ENCODE measurements around the gene NRXN3.

NRXN3 gene

GRCh38 chr14:79253576-79253975, 1083.4 kb downstream of the NRXN3 start:
- no peak overlapping the region for H3K9ac ChIP-seq (ENCODE audit: low read length)
- H3K4me1 ChIP-seq (ENCODE audit: control insufficient read depth, insufficient read depth, low read length): no peaks in the 10 kb centered on the region
- no peak overlapping the region for H3K4me3 ChIP-seq (ENCODE audit: low read length)
- no peaks in the 10 kb centered on the region for H3K9me3 ChIP-seq (ENCODE audit: control insufficient read depth, low read length)
- no peaks in the 10 kb centered on the region for H3K27me3 ChIP-seq (ENCODE audit: control insufficient read depth, insufficient read depth, low read length)
- H3K36me3 ChIP-seq (ENCODE audit: control insufficient read depth, insufficient read depth, low read length): no peaks in the 10 kb centered on the region

GRCh38 chr14:79254069-79254775, 1084.0 kb downstream of the NRXN3 start:
- Histone ChIP-seq H3K9me3 (ENCODE audit: control insufficient read depth, low read length) (no peaks in the 10 kb centered on the region), H3K4me1 (ENCODE audit: control insufficient read depth, insufficient read depth, low read length) (no peaks in the 10 kb centered on the region), H3K4me3 (ENCODE audit: low read length) (no peak overlapping the region), H3K9ac (ENCODE audit: low read length) (no peak overlapping the region), H3K36me3 (ENCODE audit: control insufficient read depth, insufficient read depth, low read length) (no peaks in the 10 kb centered on the region), H3K27me3 (ENCODE audit: control insufficient read depth, insufficient read depth, low read length) (no peaks in the 10 kb centered on the region)

- Histone ChIP-seq H3K9ac (ENCODE audit: low read length) (no peak overlapping the region), H3K9me3 (ENCODE audit: control insufficient read depth, low read length) (no peaks in the 10 kb centered on the region), H3K4me1 (ENCODE audit: control insufficient read depth, insufficient read depth, low read length) (no peaks in the 10 kb centered on the region), H3K36me3 (ENCODE audit: control insufficient read depth, insufficient read depth, low read length) (no peaks in the 10 kb centered on the region), H3K4me3 (ENCODE audit: low read length) (no peak overlapping the region), H3K27me3 (ENCODE audit: control insufficient read depth, insufficient read depth, low read length) (no peaks in the 10 kb centered on the region)
Measured at GRCh38 chr14:79256380-79256779, 1086.2 kb downstream of the NRXN3 start.

GRCh38 chr14:79260406-79260805, 1090.2 kb downstream of the NRXN3 start:
- Histone ChIP-seq H3K36me3 (ENCODE audit: control insufficient read depth, insufficient read depth, low read length) (no peaks in the 10 kb centered on the region), H3K9me3 (ENCODE audit: control insufficient read depth, low read length) (no peaks in the 10 kb centered on the region), H3K27me3 (ENCODE audit: control insufficient read depth, insufficient read depth, low read length) (no peaks in the 10 kb centered on the region), H3K9ac (ENCODE audit: low read length) (no peak overlapping the region), H3K4me3 (ENCODE audit: low read length) (no peak overlapping the region), H3K4me1 (ENCODE audit: control insufficient read depth, insufficient read depth, low read length) (no peaks in the 10 kb centered on the region)

- H3K27me3 ChIP-seq (ENCODE audit: control insufficient read depth, insufficient read depth, low read length): no peaks in the 10 kb centered on the region
- no peak overlapping the region for H3K9ac ChIP-seq (ENCODE audit: low read length)
- no peaks in the 10 kb centered on the region for H3K36me3 ChIP-seq (ENCODE audit: control insufficient read depth, insufficient read depth, low read length)
- no peaks in the 10 kb centered on the region for H3K9me3 ChIP-seq (ENCODE audit: control insufficient read depth, low read length)
- H3K4me1 ChIP-seq (ENCODE audit: control insufficient read depth, insufficient read depth, low read length): no peaks in the 10 kb centered on the region
- H3K4me3 ChIP-seq (ENCODE audit: low read length): no peak overlapping the region
Measured at GRCh38 chr14:79265366-79265946, 1095.3 kb downstream of the NRXN3 start.

GRCh38 chr14:79270361-79270760, 1100.2 kb downstream of the NRXN3 start:
- Histone ChIP-seq H3K27me3 (ENCODE audit: control insufficient read depth, insufficient read depth, low read length) (no peaks in the 10 kb centered on the region), H3K9me3 (ENCODE audit: control insufficient read depth, low read length) (no peaks in the 10 kb centered on the region), H3K9ac (ENCODE audit: low read length) (no peak overlapping the region)

GRCh38 chr14:79271122-79271521, 1100.9 kb downstream of the NRXN3 start:
- Histone ChIP-seq H3K4me1 (ENCODE audit: control insufficient read depth, insufficient read depth, low read length) (no peaks in the 10 kb centered on the region), H3K9ac (ENCODE audit: low read length) (no peak overlapping the region)

More at GRCh38 chr14:79270361-79270760, 1100.2 kb downstream of the NRXN3 start:
- no peak overlapping the region for H3K4me3 ChIP-seq (ENCODE audit: low read length)
- no peaks in the 10 kb centered on the region for H3K36me3 ChIP-seq (ENCODE audit: control insufficient read depth, insufficient read depth, low read length)
- no peaks in the 10 kb centered on the region for H3K4me1 ChIP-seq (ENCODE audit: control insufficient read depth, insufficient read depth, low read length)

GRCh38 chr14:79274641-79275291, 1104.6 kb downstream of the NRXN3 start:
- peaks cover 21% of the 10 kb centered on the region for H3K27me3 ChIP-seq (ENCODE audit: control insufficient read depth, insufficient read depth, low read length)
- no peaks in the 10 kb centered on the region for H3K9me3 ChIP-seq (ENCODE audit: control insufficient read depth, low read length)
- no peak overlapping the region for H3K9ac ChIP-seq (ENCODE audit: low read length)
- no peak overlapping the region for H3K4me3 ChIP-seq (ENCODE audit: low read length)
- peaks cover 5% of the 10 kb centered on the region for H3K4me1 ChIP-seq (ENCODE audit: control insufficient read depth, insufficient read depth, low read length)
- H3K36me3 ChIP-seq (ENCODE audit: control insufficient read depth, insufficient read depth, low read length): no peaks in the 10 kb centered on the region

More at GRCh38 chr14:79271122-79271521, 1100.9 kb downstream of the NRXN3 start:
- Histone ChIP-seq H3K27me3 (ENCODE audit: control insufficient read depth, insufficient read depth, low read length) (no peaks in the 10 kb centered on the region), H3K36me3 (ENCODE audit: control insufficient read depth, insufficient read depth, low read length) (no peaks in the 10 kb centered on the region), H3K4me3 (ENCODE audit: low read length) (no peak overlapping the region), H3K9me3 (ENCODE audit: control insufficient read depth, low read length) (no peaks in the 10 kb centered on the region)

GRCh38 chr14:79275292-79275655, 1105.1 kb downstream of the NRXN3 start:
- Histone ChIP-seq H3K4me1 (ENCODE audit: control insufficient read depth, insufficient read depth, low read length) (peaks cover 6% of the 10 kb centered on the region), H3K9me3 (ENCODE audit: control insufficient read depth, low read length) (no peaks in the 10 kb centered on the region), H3K9ac (ENCODE audit: low read length) (no peak overlapping the region), H3K36me3 (ENCODE audit: control insufficient read depth, insufficient read depth, low read length) (no peaks in the 10 kb centered on the region), H3K27me3 (ENCODE audit: control insufficient read depth, insufficient read depth, low read length) (peaks cover 26% of the 10 kb centered on the region), H3K4me3 (ENCODE audit: low read length) (no peak overlapping the region)

GRCh38 chr14:79278286-79278797, 1108.2 kb downstream of the NRXN3 start:
- H3K9me3 ChIP-seq (ENCODE audit: control insufficient read depth, low read length): no peaks in the 10 kb centered on the region
- no peak overlapping the region for H3K9ac ChIP-seq (ENCODE audit: low read length)
- H3K4me3 ChIP-seq (ENCODE audit: low read length): no peak overlapping the region

GRCh38 chr14:79278798-79279644, 1108.8 kb downstream of the NRXN3 start:
- peaks cover 35% of the 10 kb centered on the region for H3K27me3 ChIP-seq (ENCODE audit: control insufficient read depth, insufficient read depth, low read length)
- no peaks in the 10 kb centered on the region for H3K36me3 ChIP-seq (ENCODE audit: control insufficient read depth, insufficient read depth, low read length)
- no peak overlapping the region for H3K4me3 ChIP-seq (ENCODE audit: low read length)
- H3K9ac ChIP-seq (ENCODE audit: low read length): no peak overlapping the region
- H3K9me3 ChIP-seq (ENCODE audit: control insufficient read depth, low read length): no peaks in the 10 kb centered on the region
- H3K4me1 ChIP-seq (ENCODE audit: control insufficient read depth, insufficient read depth, low read length): peaks cover 6% of the 10 kb centered on the region

More at GRCh38 chr14:79278286-79278797, 1108.2 kb downstream of the NRXN3 start:
- peaks cover 35% of the 10 kb centered on the region for H3K27me3 ChIP-seq (ENCODE audit: control insufficient read depth, insufficient read depth, low read length)
- no peaks in the 10 kb centered on the region for H3K36me3 ChIP-seq (ENCODE audit: control insufficient read depth, insufficient read depth, low read length)
- peaks cover 6% of the 10 kb centered on the region for H3K4me1 ChIP-seq (ENCODE audit: control insufficient read depth, insufficient read depth, low read length)

All from mucosa of stomach (tissue), 1 donor.